Body of pancreas (tissue), 4 donors: ENCODE data around the gene SCEL.

Experiments
- CTCF ChIP-seq, 7 experiments: fragments of 450-650 bp in 4 of 7; fragments of 200-600 bp in 3 of 7; sonication (generic) in 3 of 7; IDR thresholded peaks; one replicate each; pipeline ENCODE4 v1.5.1; 2016 to 2019; ENCODE audit warnings: antibody characterized with exemption in 7 of 7
- POLR2A ChIP-seq, 3 donors: fragments of 450-650 bp; IDR thresholded peaks; one replicate each; pipeline ENCODE4 v1.6.1; 2016; ENCODE audit warnings: antibody characterized with exemption in 3 of 3, mild to moderate bottlenecking in 2 of 3

GRCh38 chr13:77637588-77637987 lies 102.1 kb downstream of the SCEL start:
- TF ChIP-seq CTCF (IDR thresholded peaks at IDR 0.05) (no peak), POLR2A (IDR thresholded peaks at IDR 0.05) (no peak)
